HG02642 (cell line): ENCODE measurements around the gene SPART.

Source experiments
- ATAC-seq: cut with Tn5 transposase; IDR thresholded peaks from one replicate; pipeline ENCODE4 v1.9.1; 2021; ENCODE audit warnings: mild to moderate bottlenecking; ENCODE audit not compliant: unreplicated experiment, poor library complexity

SPART gene, protein sequence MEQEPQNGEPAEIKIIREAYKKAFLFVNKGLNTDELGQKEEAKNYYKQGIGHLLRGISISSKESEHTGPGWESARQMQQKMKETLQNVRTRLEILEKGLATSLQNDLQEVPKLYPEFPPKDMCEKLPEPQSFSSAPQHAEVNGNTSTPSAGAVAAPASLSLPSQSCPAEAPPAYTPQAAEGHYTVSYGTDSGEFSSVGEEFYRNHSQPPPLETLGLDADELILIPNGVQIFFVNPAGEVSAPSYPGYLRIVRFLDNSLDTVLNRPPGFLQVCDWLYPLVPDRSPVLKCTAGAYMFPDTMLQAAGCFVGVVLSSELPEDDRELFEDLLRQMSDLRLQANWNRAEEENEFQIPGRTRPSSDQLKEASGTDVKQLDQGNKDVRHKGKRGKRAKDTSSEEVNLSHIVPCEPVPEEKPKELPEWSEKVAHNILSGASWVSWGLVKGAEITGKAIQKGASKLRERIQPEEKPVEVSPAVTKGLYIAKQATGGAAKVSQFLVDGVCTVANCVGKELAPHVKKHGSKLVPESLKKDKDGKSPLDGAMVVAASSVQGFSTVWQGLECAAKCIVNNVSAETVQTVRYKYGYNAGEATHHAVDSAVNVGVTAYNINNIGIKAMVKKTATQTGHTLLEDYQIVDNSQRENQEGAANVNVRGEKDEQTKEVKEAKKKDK

DNA sequence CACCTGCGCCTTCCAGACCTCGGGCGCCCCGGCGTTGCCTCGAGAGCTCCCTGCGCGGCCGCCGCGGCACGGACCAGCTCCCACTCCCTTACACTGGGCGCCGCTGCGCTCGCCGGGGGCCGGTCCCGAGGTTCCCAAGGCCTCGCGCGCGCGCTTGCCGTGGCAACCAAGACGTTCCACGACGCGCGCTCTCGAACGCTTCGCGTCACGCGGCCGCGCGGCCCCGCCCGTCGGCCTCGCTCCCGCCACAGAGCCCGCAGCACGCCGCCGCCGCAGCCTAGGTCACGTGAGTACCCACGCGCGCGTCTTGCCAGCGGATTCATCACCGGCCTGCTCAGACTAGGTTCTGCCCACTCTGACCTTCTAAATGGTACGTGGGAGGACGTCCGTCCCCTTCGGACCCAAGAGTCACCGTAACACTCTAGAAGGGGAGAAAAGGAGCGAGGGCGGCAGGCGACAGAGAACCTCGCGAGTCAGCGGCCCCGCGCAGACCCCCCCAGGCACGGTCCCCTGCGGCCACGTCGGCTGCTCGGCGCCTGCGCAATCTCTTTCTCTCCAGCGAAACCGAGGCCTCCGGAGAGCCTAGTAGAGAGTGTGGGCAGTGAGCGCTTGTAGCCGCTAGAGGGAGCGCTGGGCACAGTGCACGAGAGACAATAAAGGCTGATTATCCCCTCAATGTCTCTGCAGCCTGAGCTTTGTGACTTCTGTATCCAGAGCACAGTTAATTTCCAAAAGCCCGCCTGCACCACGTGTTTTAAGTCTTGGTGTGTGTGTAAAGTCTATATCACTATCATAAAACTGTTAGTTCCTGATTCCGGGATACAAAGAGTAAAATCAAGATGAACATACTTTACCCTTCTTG, at the start of gene SPART:
TSS of gene SPART (minus strand) at position 173 of the 862 bp plus-strand sequence. CDS start 10,564 bp downstream, outside the sequence.
- ATAC-seq, result peak; percentile 98

DNA sequence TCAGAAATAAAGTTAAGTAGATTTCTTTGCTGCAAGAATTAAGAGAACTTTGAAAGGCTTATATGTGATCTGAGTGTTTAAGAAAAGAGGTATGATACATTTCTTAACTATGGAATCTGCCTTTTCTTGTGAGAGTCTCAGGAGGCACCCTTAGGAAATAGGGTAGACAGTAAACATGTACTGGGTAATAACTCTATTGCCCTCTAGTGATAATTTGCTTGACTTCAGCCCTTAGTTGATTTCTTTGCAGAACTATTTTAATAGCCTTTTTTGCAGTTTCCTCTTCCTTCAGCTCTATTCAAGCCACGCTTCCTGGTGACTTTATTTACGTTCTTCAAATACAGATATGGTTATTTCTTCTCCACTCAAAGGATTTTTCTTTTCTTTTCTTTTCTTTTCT, 49.1 kb upstream of the SPART start:
- ATAC-seq, result no peak

DNA sequence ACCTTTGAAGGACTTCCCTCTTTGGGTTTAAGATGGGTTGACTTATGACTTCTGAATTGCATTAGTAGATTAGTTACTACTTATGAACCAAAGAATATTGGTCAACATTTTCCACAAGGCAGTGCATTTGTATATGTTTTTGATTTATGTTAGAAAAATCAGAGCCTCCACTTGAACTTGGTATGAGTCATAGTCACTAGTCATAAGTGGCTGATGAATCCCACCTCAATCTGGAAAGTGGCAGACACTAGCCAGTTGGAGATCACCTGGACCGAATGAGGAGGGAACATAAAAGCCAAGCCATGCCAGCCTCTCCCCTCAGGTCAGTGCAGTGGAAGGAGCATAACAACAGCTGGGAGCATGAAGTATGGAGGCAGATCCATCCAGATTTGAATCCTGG, 39.3 kb upstream of the SPART start:
- ATAC-seq, result no peak

DNA sequence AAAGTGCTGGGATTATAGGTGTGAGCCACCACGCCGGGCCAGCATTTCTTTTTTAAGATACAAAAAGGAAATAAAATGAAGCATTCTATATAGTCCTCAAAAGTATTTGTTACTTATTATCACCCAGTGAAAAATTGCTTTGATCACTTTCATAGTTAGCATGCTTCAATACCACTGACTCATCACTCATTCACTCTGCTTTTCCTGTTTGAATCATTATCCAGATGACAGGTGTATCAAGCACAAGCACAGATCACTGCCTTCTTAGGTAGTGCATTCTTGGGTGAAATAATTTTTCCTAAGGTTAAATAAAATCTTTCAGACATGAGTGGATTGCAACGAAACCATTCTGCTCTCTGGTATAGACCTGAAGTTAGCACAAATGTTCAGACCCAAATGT, 35.8 kb upstream of the SPART start:
- ATAC-seq, result no peak

DNA sequence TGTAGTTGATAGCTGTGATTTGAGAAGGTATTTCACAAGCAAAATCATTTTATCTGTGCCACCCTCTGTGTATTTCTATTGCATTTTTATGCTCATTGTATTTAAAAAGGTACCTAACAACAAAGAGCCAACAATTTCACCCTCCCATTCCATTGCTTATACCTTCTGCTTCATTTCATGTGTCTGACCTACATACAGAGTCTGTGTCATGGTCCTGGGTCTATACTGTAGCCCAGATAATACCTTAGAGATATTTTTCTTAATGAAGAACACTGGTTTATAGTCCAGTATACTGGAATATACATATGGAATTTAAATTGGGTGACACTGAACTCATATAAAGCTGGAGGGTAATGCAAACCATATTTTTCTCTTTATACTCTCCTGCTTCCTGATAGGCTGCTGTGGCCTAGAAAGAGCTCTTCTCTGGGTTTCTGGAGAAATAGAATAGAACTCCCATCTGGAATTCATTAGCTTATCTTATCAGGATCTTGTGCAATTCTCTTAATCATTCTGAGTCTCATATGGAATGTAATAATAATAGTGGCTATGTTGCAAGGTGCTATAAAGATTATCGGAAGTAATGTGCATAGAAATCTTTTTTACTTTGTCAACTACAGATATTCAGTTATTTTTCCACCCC, 31.8 kb upstream of the SPART start:
- no peak for ATAC-seq

DNA sequence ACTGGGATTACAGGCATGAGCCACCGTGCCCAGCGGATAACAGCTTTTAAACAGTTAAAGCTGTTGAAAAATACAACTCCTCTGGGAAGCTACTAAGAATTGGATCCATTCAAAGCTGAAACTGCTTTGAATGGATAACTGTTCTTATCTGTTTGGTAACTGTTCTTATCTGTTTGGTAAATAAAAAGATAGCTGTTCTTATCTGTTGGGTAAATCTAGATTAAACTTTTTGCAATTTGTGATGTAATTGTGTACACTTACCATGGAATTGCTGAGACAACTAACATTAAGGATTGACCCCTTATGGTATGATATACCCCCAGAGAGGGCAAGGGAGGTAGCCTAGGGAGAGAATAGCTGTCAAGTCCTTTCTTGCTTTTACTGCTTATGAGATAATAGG, 27.9 kb upstream of the SPART start:
- ATAC-seq, result no peak

DNA sequence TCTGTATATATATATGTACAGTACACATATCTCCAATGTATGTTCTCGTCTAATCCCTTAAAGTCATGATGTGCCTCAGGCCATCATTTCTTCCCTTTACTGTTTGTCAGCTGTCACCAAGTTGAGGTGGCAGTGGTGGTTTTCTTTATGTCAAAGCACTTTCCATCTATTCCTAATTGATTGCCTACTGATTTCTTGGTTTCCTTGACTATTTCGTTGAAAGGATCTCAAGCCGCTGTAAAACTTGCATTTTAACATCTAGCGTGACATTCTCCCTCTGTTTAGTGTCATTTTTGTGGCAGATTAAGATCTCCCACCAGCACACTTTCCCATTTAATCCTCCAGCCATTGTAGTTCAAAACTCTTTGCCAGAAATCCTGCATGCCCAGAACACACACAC, 25.0 kb upstream of the SPART start:
- no peak for ATAC-seq

DNA sequence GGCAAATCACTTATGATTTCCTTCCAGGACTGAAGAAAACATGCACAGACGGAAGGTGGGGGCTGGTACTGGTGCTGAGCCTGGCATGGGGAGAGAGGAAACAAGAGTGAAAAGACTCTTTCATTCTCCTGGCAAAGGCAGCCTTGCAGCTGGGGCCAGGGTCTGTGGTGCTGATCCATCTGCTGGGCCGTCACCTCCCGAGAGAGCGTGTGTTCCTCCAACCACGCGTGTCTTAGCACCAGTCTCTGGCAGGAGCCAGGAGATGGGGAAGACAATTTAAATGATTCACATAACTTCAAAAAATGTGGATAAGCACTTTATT, 23.9 kb upstream of the SPART start:
- no peak for ATAC-seq

DNA sequence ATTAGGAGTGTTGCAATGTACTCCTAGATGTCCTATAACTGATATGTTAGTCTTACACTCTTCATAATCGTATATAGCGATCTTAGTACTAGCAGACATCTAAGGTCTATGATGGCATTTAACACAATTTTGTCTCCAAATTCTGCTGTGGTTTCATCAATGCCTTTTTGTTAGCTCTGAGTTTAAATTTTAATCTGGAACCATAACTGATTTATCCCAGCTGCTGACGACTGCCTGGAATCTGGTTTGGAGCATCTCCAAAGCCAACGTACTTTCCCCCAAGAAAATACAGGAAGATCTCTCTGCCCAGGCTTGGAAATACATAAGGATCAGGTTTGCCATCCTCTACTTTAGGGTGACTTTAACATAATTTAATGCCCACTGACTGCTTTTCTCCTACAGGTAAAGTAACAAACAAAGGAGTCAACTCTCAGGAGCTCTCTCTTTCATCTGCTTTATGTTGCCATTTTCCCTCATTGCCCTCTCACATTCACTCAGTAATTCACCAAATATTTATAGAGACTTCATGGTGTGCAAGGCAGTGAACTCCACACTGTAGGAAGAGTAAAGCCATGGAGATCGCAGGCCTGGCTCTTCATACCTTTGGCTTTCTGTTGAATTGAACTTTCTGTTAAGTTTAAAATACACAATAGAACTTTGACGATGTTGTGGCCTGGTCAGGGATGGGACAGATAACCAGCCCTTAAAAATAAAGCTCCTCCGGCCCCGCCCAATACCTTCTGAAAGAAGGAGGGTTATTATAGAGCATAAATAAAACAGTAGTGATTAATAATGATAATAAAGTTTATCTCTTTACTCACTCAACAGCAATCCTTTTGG, 23.3 kb upstream of the SPART start:
- no peak for ATAC-seq

DNA sequence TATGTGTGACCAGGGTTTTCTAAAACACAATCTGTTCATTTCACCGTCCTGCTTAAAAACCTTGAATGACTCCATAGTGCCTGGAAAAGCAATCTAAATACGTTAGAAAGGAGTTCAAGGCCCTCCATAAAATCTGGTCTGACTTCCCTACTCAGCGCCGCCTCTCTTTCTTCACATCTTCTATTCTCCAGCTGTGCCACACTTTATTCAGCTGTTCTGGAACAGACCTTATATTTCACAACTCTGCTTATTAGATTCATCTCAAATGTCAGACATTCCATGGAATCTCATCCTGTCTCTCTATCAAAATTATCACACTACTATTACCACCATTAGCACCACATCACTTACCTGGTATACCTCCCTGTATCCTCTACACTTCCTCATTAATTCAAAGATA, 19.8 kb upstream of the SPART start:
- ATAC-seq, result no peak

DNA sequence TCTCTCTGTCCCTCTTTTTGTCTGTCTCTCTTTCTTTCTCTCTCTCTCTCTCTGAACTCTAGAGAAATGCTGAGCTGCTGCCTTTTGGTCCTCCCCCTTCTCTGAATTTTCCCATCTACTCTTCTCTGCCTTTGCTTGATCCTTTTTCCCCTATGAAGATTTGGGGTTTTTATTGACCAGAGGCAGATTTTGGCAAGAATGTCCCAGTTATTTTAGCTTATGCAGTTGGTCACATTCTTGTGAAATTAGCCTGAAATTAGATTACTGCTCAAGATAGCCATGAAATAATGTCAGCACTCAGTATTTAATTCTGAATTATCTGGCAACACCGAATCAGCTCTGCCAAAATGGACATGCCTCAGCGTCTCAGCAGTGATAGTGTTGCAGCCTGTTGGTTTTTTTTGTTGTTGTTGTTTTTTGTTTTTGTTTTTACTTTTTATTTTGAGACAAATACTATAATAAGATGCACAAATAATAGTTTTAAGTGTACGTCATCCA, 17.2 kb upstream of the SPART start:
- no peak for ATAC-seq

DNA sequence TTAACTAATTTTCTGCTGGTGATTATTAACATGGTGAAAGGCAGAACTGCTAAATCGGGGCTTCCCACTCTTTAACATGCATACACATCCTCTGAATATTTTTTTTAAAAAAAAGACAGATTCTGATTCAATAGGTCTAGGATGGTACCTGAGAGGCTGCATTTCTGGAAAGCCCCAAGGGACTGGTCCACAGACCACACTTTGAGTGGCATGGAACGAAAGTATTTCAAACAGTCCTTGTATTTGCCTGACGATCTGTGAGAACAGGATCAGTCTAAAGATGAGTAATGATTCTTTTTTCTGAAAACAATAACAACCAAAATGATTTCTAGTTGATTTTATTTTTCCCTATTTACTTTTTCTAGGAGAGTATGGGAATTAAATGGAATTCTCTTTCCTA, 16.7 kb upstream of the SPART start:
- peak; percentile 44 for ATAC-seq

DNA sequence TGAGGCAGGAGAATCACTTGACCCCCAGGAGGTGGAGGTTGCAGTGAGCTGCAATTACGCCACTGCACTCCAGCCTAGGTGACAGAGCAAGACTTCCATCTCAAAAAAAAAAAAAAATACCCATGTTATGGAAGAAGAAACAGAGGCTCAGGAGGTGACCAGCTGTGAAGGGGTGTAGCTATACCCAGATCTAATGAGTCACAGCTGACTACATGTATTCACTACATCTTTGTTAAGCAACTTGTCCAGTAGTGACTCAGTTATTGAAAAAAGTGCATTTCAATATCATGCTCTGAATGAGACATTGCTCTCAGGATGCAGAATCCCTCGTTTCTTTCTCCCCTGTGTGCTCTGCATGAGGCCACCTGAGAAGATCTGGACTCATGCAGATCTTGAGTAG, 16.1 kb upstream of the SPART start:
- no peak for ATAC-seq

DNA sequence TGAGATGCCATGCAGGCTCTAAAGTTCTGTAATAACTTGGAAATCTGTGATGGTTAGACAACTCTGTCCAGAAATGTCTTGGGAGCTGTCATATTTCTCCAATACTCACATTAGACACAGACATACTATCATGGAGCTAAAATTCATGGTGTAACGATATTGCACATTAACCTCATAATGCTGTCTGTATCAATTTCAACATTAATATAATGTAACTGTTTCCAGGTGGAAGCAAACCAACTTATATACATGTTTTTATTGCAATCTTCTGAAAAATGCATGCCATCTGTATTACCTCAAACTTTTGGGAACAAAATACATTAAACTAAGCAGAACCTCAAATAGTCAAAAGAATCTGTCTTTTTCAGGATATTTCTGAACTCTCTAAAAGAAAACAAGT, 14.7 kb upstream of the SPART start:
- ATAC-seq, result no peak

DNA sequence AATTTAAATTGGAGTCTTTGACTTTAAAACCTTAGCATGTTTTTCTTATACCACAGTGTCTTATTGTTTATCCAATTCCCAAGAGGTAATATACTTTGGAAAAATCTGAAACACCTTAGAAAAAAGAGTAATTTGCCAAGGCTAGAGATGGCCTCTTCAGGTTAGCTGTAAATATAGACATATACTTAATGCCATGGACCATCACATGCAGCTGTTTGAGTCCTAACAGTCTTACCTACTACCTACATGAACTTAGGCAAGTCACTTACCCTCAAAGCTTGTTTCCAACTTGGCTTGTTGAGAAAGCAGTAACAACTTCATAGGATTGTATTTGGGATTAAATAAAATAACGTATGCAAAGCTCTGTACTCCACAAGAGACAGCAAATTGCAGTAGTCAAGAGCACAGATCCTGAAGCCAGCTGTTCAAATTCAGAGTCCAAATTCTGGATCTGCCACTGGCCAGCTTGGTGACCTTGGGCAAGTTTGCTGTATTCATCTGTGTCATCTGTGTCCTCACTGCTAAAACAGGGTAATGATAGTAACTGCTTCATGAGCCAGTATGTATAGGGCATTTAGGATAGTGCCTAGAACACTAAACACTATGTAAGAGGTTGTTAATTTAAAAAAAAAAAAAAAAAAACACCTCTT, 13.2 kb upstream of the SPART start:
- no peak for ATAC-seq

DNA sequence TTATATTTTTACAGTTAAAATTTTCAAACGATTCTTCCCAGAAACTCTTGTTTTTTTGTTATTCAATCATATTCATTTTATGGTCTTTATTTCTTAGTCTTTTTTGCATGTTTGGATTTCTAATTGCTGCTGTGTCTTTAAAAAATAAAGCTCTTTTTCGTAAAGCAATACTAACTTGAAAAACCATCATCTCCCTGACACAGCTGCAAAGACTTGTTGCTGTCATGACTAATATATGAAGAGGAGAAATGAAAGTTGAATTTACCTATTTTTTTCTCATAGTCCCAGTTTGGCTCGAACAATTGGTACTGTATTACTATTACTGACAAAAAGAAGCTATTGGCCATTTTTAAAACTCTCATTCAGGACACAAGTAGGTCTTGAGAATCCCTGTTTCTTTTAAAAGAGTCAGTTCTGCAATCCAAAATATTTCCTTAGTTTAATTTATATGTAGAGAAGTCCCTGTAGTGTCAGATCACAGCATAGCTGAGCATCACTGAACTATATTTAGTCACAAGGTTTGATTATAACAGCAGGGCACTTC, 12.1 kb upstream of the SPART start:
- no peak for ATAC-seq

DNA sequence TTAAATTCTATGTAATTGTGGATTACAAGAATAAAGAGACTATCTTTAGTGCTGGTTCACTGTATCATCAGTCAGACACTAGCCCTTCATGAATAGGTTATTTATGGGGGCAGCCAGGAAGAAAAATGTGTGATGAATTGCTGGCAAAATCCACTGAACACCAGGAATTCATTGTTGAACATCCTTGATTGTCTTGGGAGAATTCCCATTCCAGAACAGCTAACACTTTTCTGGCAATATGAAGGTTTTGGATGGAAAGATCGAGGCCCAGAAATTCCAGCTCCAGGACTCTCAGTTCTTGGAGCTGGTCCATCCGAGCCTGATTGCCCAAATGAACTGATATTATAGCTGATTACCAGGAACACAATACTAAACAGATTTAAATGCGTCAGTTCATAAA, 11.5 kb upstream of the SPART start:
- ATAC-seq, result no peak

DNA sequence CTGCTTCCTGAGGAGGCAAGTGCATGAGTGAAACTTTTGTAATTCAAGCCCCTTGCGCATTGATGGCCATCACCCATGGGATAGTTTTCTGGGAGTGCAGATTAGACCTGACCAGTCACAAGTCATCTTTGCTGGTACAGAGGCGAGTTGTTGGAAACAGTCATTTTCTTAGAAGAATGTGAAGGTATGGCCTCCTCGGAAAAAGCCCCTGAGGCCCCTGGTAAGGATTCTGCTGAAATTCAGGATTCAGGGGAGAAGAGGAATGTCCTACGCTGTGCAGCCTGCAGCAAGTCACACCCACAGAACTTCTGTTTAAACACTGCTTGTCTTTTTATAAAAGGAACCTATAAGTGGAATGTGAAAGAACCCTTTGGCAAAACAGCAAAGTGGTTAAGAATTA, 11.0 kb upstream of the SPART start:
- ATAC-seq, result no peak

DNA sequence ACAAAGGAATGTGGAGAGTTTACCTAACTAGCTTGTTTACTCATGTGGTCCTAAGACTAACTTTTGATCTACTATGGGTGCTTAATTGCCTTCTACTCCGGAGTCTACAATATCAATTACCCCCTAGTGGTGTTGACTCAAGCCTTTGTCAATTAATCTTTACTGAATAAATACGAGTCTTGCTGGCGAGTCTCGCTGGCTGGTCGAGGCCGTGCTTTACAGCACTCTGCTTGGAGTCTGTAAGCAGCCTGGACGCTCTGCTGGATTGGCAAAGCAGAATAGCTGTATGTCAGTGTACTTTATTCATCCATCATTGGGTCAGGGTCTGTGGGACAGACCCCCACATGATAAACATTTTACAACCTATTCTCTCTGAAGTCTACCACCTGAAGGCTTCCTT, 9.9 kb upstream of the SPART start:
- ATAC-seq, result no peak
